Progenitor cell of endocrine pancreas (in vitro differentiated cells): ENCODE results near the gene SLC16A3. TPM values are rescaled to one million over a fixed set of nuclear protein-coding genes. Genes with fewer than 3 reads are reported as not detected.

Experiments
- DNase-seq: peaks from one replicate; pipeline ENCODE4 v3.0.0; 2021; ENCODE audit warnings: low spot score; ENCODE audit not compliant: unreplicated experiment
- H3K27ac Mint-ChIP-seq: 2 replicates; pipeline ENCODE4 v1.8.0; 2021; ENCODE audit warnings: mild to moderate bottlenecking, moderate library complexity, mixed read lengths
- H3K27me3 Mint-ChIP-seq: 2 replicates; pipeline ENCODE4 v1.8.0; 2021; ENCODE audit warnings: mixed read lengths
- H3K36me3 Mint-ChIP-seq: 2 replicates; pipeline ENCODE4 v1.8.0; 2022; ENCODE audit warnings: mixed read lengths; ENCODE audit not compliant: insufficient read depth
- H3K4me1 Mint-ChIP-seq: 2 replicates; pipeline ENCODE4 v1.8.0; 2021; ENCODE audit warnings: low read depth, mixed read lengths
- H3K4me3 Mint-ChIP-seq: 2 replicates; pipeline ENCODE4 v1.8.0; 2021; ENCODE audit warnings: low read depth, mild to moderate bottlenecking, moderate library complexity, mixed read lengths
- H3K9me3 Mint-ChIP-seq: 2 replicates; pipeline ENCODE4 v1.8.0; 2021; ENCODE audit warnings: low read depth, mixed read lengths
- CTCF ChIP-seq: fragments of 200-600 bp; sonication (generic); IDR thresholded peaks from one replicate; pipeline ENCODE4 v1.5.0; 2021; ENCODE audit warnings: antibody characterized with exemption, mild to moderate bottlenecking; ENCODE audit not compliant: unreplicated experiment
- total RNA-seq: library from RNA; stranded (reverse); gene quantifications from 2 replicates; pipeline ENCODE4 v1.2.1, GENCODE V29; 2021

The SLC16A3 gene
- total RNA-seq, 1 donor from 2014 or later: 5.4 TPM

DNA sequence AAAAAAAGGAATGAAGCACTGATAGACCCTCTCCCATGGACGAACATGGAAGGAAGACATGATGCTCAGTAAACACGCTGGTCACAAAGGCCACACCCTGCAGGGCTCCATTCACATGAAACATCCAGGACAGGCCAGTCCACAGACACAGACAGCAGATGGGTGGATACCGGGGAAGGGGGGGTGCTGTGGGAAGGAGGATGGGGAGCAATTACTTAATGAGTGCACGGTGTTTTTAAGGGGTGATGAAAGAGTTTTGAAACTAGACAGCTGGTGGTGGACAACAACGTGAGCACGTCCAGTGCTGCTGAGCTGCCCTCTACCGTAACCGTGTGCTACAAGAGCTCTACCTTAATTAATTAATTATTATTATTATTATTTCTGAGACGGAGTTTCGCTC lies 6.0 kb upstream of the SLC16A3 start:
- no peak for TF ChIP-seq CTCF
- H3K4me3 Mint-ChIP-seq: no peak overlapping the region
- H3K27me3 Mint-ChIP-seq: peaks cover 13% of the 10 kb centered on the region
- DNase-seq: no peak
- H3K27ac Mint-ChIP-seq: no peak overlapping the region
- H3K4me1 Mint-ChIP-seq: no peaks in the 10 kb centered on the region
- no peaks in the 10 kb centered on the region for H3K9me3 Mint-ChIP-seq
- no peaks in the 10 kb centered on the region for H3K36me3 Mint-ChIP-seq

DNA sequence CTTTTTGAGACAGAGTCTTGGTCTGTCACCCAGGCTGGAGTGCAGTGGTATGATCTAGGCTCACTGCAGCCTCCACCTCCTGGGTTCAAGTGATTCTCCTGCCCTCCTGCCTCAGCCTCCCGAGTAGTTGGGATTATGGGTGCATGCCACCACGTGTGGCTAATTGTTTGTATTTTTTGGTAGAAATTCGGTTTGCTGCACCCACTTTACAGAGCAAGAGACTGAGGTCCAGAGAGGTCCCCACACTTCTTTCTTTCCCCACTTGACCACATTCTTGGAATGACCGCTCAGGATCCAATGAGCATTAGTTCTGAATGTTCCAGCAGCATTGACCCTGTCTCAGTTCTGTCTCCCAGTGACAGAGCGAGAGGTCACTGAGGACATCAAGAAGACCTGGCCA lies 5.3 kb upstream of the SLC16A3 start:
- H3K36me3 Mint-ChIP-seq: no peaks in the 10 kb centered on the region
- H3K4me3 Mint-ChIP-seq: no peak overlapping the region
- no peak for TF ChIP-seq CTCF
- H3K27ac Mint-ChIP-seq: no peak overlapping the region
- H3K27me3 Mint-ChIP-seq: peaks cover 13% of the 10 kb centered on the region
- no peaks in the 10 kb centered on the region for H3K4me1 Mint-ChIP-seq
- DNase-seq: no peak
- no peaks in the 10 kb centered on the region for H3K9me3 Mint-ChIP-seq

GRCh38 chr17:82224666-82225065 lies 4.2 kb upstream of the SLC16A3 start:
- H3K4me1 Mint-ChIP-seq: no peaks in the 10 kb centered on the region
- H3K36me3 Mint-ChIP-seq: no peaks in the 10 kb centered on the region
- no peak overlapping the region for H3K27ac Mint-ChIP-seq
- TF ChIP-seq CTCF: no peak
- peaks cover 13% of the 10 kb centered on the region for H3K27me3 Mint-ChIP-seq
- H3K4me3 Mint-ChIP-seq: no peak overlapping the region
- no peak for DNase-seq
- no peaks in the 10 kb centered on the region for H3K9me3 Mint-ChIP-seq

DNA sequence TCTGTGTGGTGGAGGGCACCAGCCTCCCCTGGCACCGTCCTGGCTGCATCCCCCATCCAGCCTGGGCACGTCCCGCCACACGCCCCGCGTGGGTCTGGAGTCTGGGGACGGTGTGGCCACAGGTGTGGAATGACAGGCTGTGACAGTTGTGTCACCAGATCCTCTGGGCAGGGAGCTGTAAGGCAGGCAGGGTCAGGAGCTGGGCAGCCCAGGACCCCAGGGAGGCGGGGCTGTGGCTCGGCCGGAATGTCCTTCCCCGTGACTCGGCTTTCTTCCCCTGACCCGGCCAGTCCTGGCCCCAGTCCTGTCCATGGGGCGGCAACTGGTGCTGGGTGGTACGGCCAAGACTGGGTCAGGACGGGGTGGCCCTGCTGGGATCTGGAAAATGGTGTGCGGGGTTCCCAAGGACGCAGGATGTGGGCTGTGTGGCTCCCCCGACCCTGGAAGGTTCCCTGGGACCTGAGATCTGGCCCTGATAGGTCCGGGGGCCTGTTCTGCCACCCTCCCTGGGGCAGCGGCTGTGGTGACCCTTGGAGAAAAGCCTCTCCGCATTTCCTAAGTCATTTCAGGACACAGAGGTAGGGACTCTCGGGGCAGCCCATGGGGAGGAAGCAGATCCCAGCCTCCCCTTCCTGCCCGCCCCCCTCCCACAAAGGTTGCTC lies 3.3 kb upstream of the SLC16A3 start:
- H3K4me3 Mint-ChIP-seq: no peak overlapping the region
- H3K27me3 Mint-ChIP-seq: peaks cover 18% of the 10 kb centered on the region
- H3K27ac Mint-ChIP-seq: no peak overlapping the region
- H3K4me1 Mint-ChIP-seq: peaks cover 1% of the 10 kb centered on the region
- H3K36me3 Mint-ChIP-seq: no peaks in the 10 kb centered on the region
- H3K9me3 Mint-ChIP-seq: no peaks in the 10 kb centered on the region
- TF ChIP-seq CTCF: no peak
- no peak for DNase-seq

- Mint-ChIP-seq H3K4me1 (peaks cover 1% of the 10 kb centered on the region), H3K36me3 (no peaks in the 10 kb centered on the region), H3K27me3 (peaks cover 17% of the 10 kb centered on the region), H3K9me3 (no peaks in the 10 kb centered on the region), H3K27ac (no peak overlapping the region), H3K4me3 (no peak overlapping the region)
- no peak for DNase-seq
- TF ChIP-seq CTCF: no peak
Observed at GRCh38 chr17:82226146-82226808, 2.6 kb upstream of the SLC16A3 start.
